HepG2 (cell line): ENCODE measurements around the gene CIITA. TPM values are rescaled to one million over a fixed set of nuclear protein-coding genes. Genes with fewer than 3 reads are reported as not detected.
A peak's percentile ranks its signal among the peaks of the same experiment; 100 is the strongest.

Experiments
- ARNT2 ChIP-seq: sonication (generic); formaldehyde crosslinking; IDR thresholded peaks from 2 replicates; pipeline ENCODE4 v1.8.0; 2022; ENCODE audit warnings: mild to moderate bottlenecking, low read depth, missing genetic modification reagents, moderate library complexity
- CEBPG ChIP-seq: IDR thresholded peaks from 2 replicates; pipeline ENCODE4 v1.6.1; 2016
- MEF2D ChIP-seq: sonication (generic); formaldehyde crosslinking; IDR thresholded peaks from 2 replicates; pipeline ENCODE4 v1.5.1; 2020; ENCODE audit warnings: mild to moderate bottlenecking, missing genetic modification reagents
- RBAK ChIP-seq: sonication (generic); formaldehyde crosslinking; IDR thresholded peaks from 2 replicates; pipeline ENCODE4 v1.5.1; 2020; ENCODE audit warnings: mild to moderate bottlenecking, missing genetic modification reagents
- ZBTB3 ChIP-seq: sonication (generic); formaldehyde crosslinking; IDR thresholded peaks from 2 replicates; pipeline ENCODE4 v1.4.0; 2020; ENCODE audit warnings: low read depth, mild to moderate bottlenecking, moderate library complexity, missing genetic modification reagents, borderline replicate concordance
- ZFX ChIP-seq: sonication (generic); formaldehyde crosslinking; IDR thresholded peaks from 2 replicates; pipeline ENCODE4 v1.4.0; 2020; ENCODE audit warnings: mild to moderate bottlenecking, low read depth, missing genetic modification reagents, moderate library complexity
- ZFY ChIP-seq: sonication (generic); formaldehyde crosslinking; IDR thresholded peaks from 2 replicates; pipeline ENCODE4 v1.4.0; 2020; ENCODE audit warnings: missing genetic modification reagents
- ZNF121 ChIP-seq: sonication (generic); formaldehyde crosslinking; IDR thresholded peaks from 2 replicates; pipeline ENCODE4 v1.5.0; 2020; ENCODE audit warnings: mild to moderate bottlenecking, missing genetic modification reagents
- ZNF510 ChIP-seq: sonication (generic); formaldehyde crosslinking; IDR thresholded peaks from 2 replicates; pipeline ENCODE4 v1.4.0; 2020; ENCODE audit warnings: low read depth, mild to moderate bottlenecking, missing genetic modification reagents
- ZNF749 ChIP-seq: sonication (generic); formaldehyde crosslinking; IDR thresholded peaks from 2 replicates; pipeline ENCODE4 v1.8.0; 2022; ENCODE audit warnings: mild to moderate bottlenecking, missing genetic modification reagents, moderate library complexity, borderline replicate concordance
- polyA plus RNA-seq, 8 experiments: library from polyadenylated mRNA; depleted of rRNA in 3 of 8; stranded (reverse) in 7 of 8; unstranded in 1 of 8; fragments of >200 nt; fragmentation: Illumina TruSeq in 4 of 8; extraction: Trizol in 4 of 8; gene quantifications; 2 replicates each; pipeline versions ENCODE4 v1.2.1 to v1.2.3, GENCODE V29; 2011 to 2016; ENCODE audit warnings: low read depth in 4 of 8, missing spikeins in 1 of 8, mixed read lengths in 1 of 8; ENCODE audit not compliant: insufficient read depth in 1 of 8
- total RNA-seq, 5 experiments: library from RNA; depleted of rRNA; stranded (reverse); fragments of >200 nt; fragmentation: Illumina TruSeq; extraction: Trizol; gene quantifications; 2 replicates each; pipeline ENCODE4 v1.2.3, GENCODE V29; 2016; ENCODE audit warnings: low read depth in 1 of 5
- TF ChIP-seq, protein P1 (sequence below): IDR thresholded peaks from 2 replicates; pipeline ENCODE4 v1.4.0; 2020; ENCODE audit warnings: mild to moderate bottlenecking, missing genetic modification reagents
- TF ChIP-seq, protein P2 (sequence below): IDR thresholded peaks from 2 replicates; pipeline ENCODE4 v1.6.1; 2012; ENCODE audit warnings: low read depth, low read length, improper control_type of control experiment
- TF ChIP-seq, protein P3 (sequence below): sonication (generic); formaldehyde crosslinking; IDR thresholded peaks from 2 replicates; pipeline ENCODE4 v1.5.1; 2020; ENCODE audit warnings: missing genetic modification reagents, mild to moderate bottlenecking, borderline replicate concordance
- TF ChIP-seq, protein P4 (sequence below): sonication (generic); formaldehyde crosslinking; IDR thresholded peaks from 2 replicates; pipeline ENCODE4 v1.9.0; 2022; ENCODE audit warnings: low read depth, missing genetic modification reagents
- TF ChIP-seq, protein P5 (sequence below): sonication (generic); formaldehyde crosslinking; IDR thresholded peaks from 2 replicates; pipeline ENCODE4 v1.4.0; 2020; ENCODE audit warnings: missing genetic modification reagents, borderline replicate concordance

CIITA gene
- total and polyA plus RNA-seq, 2 of the 13 experiments (the other 11 are each of a cell fraction or from before 2014, with no cell fraction given) = 0.08 to 0.09 TPM

DNA sequence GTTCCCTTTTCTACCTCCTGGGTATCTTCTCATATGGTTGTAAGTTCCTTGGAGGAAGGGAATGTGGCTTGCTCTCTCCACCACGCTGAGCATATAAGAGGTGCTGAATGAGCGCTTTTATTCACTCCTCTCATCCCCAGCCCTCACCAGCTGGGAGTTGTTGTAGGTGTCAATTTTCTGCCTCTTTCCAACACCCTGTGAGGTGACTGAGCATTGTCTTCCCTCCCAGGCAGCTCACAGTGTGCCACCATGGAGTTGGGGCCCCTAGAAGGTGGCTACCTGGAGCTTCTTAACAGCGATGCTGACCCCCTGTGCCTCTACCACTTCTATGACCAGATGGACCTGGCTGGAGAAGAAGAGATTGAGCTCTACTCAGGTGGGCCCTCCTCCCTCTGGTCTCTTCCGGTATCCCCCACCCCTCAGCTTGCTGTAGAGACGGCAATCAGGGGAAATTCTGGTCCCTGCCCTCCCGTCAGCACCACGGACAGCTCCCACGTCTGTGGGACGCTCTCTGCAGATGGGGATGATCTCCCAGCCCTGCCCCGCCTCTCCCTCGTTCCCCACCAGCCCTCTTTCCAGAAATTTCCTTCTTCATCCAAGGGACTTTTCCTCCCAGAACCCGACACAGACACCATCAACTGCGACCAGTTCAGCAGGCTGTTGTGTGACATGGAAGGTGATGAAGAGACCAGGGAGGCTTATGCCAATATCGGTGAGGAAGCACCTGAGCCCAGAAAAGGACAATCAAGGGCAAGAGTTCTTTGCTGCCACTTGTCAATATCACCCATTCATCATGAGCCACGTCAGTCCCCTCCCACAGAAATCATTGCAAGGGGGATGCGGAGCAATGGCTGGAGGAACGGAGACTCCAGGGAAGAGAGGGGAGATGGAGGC, 18.3 kb downstream of the CIITA start (continued):
- TF ChIP-seq, protein P1, sequence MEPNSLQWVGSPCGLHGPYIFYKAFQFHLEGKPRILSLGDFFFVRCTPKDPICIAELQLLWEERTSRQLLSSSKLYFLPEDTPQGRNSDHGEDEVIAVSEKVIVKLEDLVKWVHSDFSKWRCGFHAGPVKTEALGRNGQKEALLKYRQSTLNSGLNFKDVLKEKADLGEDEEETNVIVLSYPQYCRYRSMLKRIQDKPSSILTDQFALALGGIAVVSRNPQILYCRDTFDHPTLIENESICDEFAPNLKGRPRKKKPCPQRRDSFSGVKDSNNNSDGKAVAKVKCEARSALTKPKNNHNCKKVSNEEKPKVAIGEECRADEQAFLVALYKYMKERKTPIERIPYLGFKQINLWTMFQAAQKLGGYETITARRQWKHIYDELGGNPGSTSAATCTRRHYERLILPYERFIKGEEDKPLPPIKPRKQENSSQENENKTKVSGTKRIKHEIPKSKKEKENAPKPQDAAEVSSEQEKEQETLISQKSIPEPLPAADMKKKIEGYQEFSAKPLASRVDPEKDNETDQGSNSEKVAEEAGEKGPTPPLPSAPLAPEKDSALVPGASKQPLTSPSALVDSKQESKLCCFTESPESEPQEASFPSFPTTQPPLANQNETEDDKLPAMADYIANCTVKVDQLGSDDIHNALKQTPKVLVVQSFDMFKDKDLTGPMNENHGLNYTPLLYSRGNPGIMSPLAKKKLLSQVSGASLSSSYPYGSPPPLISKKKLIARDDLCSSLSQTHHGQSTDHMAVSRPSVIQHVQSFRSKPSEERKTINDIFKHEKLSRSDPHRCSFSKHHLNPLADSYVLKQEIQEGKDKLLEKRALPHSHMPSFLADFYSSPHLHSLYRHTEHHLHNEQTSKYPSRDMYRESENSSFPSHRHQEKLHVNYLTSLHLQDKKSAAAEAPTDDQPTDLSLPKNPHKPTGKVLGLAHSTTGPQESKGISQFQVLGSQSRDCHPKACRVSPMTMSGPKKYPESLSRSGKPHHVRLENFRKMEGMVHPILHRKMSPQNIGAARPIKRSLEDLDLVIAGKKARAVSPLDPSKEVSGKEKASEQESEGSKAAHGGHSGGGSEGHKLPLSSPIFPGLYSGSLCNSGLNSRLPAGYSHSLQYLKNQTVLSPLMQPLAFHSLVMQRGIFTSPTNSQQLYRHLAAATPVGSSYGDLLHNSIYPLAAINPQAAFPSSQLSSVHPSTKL (CRISPR knock-in tag) = peak; percentile 61; the same call in 1 of the 2 replicates
- TF ChIP-seq RBAK (no peak), ZFX (peak; percentile 14; the same call in 1 of the 2 replicates), MEF2D (CRISPR knock-in tag) (peak; percentile 72; the same call in 1 of the 2 replicates), ARNT2 (peak; percentile 85), ZFY (no peak; the same call in 1 of the 2 replicates), ZNF749 (CRISPR knock-in tag) (peak; percentile 97), ZNF121 (CRISPR knock-in tag) (no peak; the same call in 1 of the 2 replicates), ZNF510 (CRISPR knock-in tag) (0 out of 2 replicates have a peak, but pooled peaks have one; percentile 77), CEBPG (CRISPR knock-in tag) (no peak), ZBTB3 (CRISPR knock-in tag) (peak; percentile 57; the same call in 1 of the 2 replicates)
- TF ChIP-seq, protein P2, sequence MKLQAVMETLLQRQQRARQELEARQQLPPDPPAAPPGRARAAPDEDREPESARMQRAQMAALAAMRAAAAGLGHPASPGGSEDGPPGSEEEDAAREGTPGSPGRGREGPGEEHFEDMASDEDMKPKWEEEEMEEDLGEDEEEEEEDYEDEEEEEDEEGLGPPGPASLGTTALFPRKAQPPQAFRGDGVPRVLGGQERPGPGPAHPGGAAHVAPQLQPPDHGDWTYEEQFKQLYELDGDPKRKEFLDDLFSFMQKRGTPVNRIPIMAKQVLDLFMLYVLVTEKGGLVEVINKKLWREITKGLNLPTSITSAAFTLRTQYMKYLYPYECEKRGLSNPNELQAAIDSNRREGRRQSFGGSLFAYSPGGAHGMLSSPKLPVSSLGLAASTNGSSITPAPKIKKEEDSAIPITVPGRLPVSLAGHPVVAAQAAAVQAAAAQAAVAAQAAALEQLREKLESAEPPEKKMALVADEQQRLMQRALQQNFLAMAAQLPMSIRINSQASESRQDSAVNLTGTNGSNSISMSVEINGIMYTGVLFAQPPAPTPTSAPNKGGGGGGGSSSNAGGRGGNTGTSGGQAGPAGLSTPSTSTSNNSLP = no peak
- TF ChIP-seq, protein P3, sequence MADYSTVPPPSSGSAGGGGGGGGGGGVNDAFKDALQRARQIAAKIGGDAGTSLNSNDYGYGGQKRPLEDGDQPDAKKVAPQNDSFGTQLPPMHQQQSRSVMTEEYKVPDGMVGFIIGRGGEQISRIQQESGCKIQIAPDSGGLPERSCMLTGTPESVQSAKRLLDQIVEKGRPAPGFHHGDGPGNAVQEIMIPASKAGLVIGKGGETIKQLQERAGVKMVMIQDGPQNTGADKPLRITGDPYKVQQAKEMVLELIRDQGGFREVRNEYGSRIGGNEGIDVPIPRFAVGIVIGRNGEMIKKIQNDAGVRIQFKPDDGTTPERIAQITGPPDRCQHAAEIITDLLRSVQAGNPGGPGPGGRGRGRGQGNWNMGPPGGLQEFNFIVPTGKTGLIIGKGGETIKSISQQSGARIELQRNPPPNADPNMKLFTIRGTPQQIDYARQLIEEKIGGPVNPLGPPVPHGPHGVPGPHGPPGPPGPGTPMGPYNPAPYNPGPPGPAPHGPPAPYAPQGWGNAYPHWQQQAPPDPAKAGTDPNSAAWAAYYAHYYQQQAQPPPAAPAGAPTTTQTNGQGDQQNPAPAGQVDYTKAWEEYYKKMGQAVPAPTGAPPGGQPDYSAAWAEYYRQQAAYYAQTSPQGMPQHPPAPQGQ = no peak
- TF ChIP-seq, protein P4, sequence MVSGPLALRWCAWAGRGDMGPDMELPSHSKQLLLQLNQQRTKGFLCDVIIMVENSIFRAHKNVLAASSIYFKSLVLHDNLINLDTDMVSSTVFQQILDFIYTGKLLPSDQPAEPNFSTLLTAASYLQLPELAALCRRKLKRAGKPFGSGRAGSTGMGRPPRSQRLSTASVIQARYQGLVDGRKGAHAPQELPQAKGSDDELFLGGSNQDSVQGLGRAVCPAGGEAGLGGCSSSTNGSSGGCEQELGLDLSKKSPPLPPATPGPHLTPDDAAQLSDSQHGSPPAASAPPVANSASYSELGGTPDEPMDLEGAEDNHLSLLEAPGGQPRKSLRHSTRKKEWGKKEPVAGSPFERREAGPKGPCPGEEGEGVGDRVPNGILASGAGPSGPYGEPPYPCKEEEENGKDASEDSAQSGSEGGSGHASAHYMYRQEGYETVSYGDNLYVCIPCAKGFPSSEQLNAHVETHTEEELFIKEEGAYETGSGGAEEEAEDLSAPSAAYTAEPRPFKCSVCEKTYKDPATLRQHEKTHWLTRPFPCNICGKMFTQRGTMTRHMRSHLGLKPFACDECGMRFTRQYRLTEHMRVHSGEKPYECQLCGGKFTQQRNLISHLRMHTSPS (CRISPR knock-in tag) = no peak
- TF ChIP-seq, protein P5, sequence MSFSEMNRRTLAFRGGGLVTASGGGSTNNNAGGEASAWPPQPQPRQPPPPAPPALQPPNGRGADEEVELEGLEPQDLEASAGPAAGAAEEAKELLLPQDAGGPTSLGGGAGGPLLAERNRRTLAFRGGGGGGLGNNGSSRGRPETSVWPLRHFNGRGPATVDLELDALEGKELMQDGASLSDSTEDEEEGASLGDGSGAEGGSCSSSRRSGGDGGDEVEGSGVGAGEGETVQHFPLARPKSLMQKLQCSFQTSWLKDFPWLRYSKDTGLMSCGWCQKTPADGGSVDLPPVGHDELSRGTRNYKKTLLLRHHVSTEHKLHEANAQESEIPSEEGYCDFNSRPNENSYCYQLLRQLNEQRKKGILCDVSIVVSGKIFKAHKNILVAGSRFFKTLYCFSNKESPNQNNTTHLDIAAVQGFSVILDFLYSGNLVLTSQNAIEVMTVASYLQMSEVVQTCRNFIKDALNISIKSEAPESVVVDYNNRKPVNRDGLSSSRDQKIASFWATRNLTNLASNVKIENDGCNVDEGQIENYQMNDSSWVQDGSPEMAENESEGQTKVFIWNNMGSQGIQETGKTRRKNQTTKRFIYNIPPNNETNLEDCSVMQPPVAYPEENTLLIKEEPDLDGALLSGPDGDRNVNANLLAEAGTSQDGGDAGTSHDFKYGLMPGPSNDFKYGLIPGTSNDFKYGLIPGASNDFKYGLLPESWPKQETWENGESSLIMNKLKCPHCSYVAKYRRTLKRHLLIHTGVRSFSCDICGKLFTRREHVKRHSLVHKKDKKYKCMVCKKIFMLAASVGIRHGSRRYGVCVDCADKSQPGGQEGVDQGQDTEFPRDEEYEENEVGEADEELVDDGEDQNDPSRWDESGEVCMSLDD = peak; percentile 37; the same call in 1 of the 2 replicates
